ENCODE results near the gene LHPP.

The LHPP gene

DNA sequence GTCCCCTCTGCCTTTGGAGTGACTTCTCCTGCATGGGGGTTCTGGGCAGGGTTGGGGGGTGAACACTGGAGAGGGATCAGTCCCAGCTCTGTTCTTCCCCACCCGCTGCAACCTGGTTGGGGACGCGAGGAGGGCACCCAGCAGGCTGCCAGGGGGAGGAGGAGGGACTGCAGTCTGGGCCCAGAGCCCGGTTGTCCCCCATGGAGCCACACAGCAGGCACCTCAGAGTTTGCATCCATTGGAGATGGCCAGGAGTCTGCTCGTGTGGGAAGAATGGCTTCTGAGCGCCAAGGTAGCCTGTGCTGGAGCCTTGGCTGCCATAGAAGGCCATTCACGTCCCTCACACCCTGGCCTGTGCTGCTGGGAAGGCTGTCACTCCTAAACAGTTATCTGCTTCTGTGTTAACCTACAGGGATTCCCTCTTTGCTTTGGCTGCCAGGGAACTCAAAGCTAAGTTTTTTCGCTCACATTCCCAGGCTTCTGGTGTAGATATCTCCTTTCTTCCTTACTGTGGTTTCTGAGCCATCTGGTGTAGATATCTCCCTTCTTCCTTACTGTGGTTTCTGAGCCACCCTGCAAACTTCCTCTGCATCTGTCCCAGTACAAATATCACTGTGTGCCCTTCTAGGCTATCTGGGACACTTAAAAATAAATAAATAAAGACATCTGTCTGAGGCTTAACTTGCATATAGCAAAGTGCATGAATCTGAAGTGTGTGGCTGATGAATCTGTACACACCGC, 133.7 kb downstream of the LHPP start:
- H3K27me3 ChIP-seq (ENCODE audit: insufficient read depth, poor library complexity, severe bottlenecking), result no peaks in the 10 kb centered on the region
- peak in 1 of 2 experiments; percentile 42 for DNase-seq (ENCODE audit: low read depth in 1 of 2, low spot score in 1 of 2)
- 0 out of 2 replicates have a peak overlapping the region, but pooled peaks have one; percentile 9 for H3K27ac ChIP-seq (replicated peaks)
- no peak overlapping the region for H3K4me3 ChIP-seq (replicated peaks; ENCODE audit: insufficient read depth, low read length)
- peak; percentile 49; the same call in 1 of the 2 replicates for TF ChIP-seq SPI1 (IDR thresholded peaks at IDR 0.05; ENCODE audit: borderline replicate concordance, low read depth)
- 0 out of 2 replicates have a peak, but pooled peaks have one; percentile 28 for TF ChIP-seq POLR2AphosphoS5 (IDR thresholded peaks at IDR 0.05; ENCODE audit: low read depth)
- TF ChIP-seq GABPA (IDR thresholded peaks at IDR 0.05; ENCODE audit: low read depth), result no peak
- TF ChIP-seq, protein P1, sequence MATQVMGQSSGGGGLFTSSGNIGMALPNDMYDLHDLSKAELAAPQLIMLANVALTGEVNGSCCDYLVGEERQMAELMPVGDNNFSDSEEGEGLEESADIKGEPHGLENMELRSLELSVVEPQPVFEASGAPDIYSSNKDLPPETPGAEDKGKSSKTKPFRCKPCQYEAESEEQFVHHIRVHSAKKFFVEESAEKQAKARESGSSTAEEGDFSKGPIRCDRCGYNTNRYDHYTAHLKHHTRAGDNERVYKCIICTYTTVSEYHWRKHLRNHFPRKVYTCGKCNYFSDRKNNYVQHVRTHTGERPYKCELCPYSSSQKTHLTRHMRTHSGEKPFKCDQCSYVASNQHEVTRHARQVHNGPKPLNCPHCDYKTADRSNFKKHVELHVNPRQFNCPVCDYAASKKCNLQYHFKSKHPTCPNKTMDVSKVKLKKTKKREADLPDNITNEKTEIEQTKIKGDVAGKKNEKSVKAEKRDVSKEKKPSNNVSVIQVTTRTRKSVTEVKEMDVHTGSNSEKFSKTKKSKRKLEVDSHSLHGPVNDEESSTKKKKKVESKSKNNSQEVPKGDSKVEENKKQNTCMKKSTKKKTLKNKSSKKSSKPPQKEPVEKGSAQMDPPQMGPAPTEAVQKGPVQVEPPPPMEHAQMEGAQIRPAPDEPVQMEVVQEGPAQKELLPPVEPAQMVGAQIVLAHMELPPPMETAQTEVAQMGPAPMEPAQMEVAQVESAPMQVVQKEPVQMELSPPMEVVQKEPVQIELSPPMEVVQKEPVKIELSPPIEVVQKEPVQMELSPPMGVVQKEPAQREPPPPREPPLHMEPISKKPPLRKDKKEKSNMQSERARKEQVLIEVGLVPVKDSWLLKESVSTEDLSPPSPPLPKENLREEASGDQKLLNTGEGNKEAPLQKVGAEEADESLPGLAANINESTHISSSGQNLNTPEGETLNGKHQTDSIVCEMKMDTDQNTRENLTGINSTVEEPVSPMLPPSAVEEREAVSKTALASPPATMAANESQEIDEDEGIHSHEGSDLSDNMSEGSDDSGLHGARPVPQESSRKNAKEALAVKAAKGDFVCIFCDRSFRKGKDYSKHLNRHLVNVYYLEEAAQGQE (IDR thresholded peaks at IDR 0.05; ENCODE audit: insufficient replicate concordance, low read depth), result no peak

DNA sequence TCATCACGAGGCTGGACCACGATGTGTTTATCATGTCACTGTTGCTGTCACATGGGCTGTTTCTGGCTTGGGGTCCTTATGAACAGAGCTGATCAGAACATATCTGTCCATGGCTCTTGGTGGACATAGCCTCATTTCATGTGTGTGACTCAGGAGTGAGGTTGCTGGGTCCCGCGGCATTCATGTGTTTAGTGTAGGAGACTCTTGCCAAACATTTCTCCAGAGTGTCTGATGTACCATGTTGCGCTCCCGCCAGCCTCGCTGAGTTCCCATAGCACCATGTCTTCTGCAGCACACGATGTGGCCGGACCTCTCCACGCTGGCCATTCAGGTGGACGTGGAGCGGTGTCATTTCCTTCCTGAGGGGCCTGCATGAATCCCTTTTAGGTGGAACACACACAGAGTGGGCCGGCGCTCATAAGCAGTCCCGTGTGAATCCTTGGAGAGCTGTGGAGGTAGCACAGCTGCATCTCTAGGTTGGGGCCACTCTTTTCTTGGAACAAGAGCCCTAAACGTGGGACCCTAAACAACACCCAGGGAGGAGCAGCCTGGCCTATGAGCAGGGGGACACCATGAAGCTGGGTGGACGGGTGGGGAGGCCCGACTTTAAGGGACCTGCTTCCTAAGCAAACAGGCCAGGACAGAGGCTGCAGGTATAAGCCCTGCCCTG, 134.6 kb downstream of the LHPP start:
- H3K4me3 ChIP-seq (replicated peaks; ENCODE audit: insufficient read depth, low read length), result no peak overlapping the region
- H3K27ac ChIP-seq (replicated peaks), result no peak overlapping the region
- no peak for DNase-seq (ENCODE audit: low read depth in 1 of 2, low spot score in 1 of 2)
- TF ChIP-seq, protein P2, sequence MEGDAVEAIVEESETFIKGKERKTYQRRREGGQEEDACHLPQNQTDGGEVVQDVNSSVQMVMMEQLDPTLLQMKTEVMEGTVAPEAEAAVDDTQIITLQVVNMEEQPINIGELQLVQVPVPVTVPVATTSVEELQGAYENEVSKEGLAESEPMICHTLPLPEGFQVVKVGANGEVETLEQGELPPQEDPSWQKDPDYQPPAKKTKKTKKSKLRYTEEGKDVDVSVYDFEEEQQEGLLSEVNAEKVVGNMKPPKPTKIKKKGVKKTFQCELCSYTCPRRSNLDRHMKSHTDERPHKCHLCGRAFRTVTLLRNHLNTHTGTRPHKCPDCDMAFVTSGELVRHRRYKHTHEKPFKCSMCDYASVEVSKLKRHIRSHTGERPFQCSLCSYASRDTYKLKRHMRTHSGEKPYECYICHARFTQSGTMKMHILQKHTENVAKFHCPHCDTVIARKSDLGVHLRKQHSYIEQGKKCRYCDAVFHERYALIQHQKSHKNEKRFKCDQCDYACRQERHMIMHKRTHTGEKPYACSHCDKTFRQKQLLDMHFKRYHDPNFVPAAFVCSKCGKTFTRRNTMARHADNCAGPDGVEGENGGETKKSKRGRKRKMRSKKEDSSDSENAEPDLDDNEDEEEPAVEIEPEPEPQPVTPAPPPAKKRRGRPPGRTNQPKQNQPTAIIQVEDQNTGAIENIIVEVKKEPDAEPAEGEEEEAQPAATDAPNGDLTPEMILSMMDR (IDR thresholded peaks at IDR 0.05; ENCODE audit: insufficient read depth, low read length), result no peak
- TF ChIP-seq SPI1 (IDR thresholded peaks at IDR 0.05; ENCODE audit: borderline replicate concordance, low read depth), result no peak
- no peak for TF ChIP-seq GABPA (IDR thresholded peaks at IDR 0.05; ENCODE audit: low read depth)
- no peak for TF ChIP-seq POLR2AphosphoS5 (IDR thresholded peaks at IDR 0.05; ENCODE audit: low read depth)
- TF ChIP-seq, protein P1 (IDR thresholded peaks at IDR 0.05; ENCODE audit: insufficient replicate concordance, low read depth), result no peak
- no peaks in the 10 kb centered on the region for H3K27me3 ChIP-seq (ENCODE audit: insufficient read depth, poor library complexity, severe bottlenecking)

DNA sequence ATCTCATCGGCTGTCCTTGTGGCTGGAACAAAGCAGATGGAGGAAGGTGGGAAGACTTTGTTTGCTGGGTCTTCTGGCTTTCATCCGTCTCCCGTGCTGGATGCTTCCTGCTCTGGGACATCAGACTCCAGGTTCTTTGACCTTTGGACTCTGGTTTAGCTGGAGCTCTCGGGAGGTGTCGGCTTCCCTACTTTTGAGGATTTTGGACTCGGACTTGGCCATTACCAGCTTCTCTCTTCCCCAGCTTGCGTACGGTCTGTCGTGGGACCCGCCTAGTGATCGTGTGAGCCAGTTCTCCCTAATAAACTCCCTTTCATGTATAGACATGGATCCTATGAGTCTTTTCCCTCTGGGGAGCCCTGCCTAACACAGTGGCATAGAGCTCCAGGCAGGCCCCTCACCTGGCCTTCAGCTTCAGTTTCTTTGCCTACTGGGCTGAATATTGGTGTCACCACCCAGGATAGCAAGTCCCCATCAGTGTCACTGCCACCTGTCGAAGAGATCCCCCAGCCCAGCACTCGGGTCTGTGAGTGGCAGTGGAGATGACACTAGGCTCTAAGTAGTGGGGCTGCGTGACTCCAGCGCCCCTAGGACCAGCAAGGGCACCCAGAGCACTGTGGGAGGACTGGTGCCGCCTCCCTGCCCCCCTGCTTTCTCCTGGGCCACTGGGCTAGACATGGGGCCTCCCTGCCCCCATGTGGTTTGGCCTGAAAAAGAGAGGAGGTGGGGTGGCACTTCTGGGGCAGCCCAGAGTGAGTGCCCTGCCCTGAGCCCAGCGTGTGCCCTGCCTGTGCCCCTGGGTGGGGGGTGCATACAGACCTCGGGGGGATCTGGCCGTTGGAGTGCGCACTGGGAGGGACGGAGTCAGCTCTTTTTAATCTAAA, 135.6 kb downstream of the LHPP start:
- Histone ChIP-seq H3K27ac (replicated peaks) (no peak overlapping the region), H3K27me3 (ENCODE audit: insufficient read depth, poor library complexity, severe bottlenecking) (no peaks in the 10 kb centered on the region), H3K4me3 (replicated peaks; ENCODE audit: insufficient read depth, low read length) (no peak overlapping the region)
- TF ChIP-seq POLR2AphosphoS5 (IDR thresholded peaks at IDR 0.05; ENCODE audit: low read depth) (no peak), GABPA (IDR thresholded peaks at IDR 0.05; ENCODE audit: low read depth) (no peak), SPI1 (IDR thresholded peaks at IDR 0.05; ENCODE audit: borderline replicate concordance, low read depth) (no peak)
- TF ChIP-seq, protein P2 (IDR thresholded peaks at IDR 0.05; ENCODE audit: insufficient read depth, low read length), result no peak
- TF ChIP-seq, protein P1 (IDR thresholded peaks at IDR 0.05; ENCODE audit: insufficient replicate concordance, low read depth), result no peak
- no peak for DNase-seq (ENCODE audit: low read depth in 1 of 2, low spot score in 1 of 2)
